UCSD-AML1 (cell line): ENCODE data around the gene DHX32.

Experiments
- DNase-seq: peaks from one replicate; lab custom pipeline; 2025; ENCODE audit not compliant: unreplicated experiment; lab: John Stamatoyannopoulos, UW

Gene DHX32

GRCh38 chr10:125815764-125816163, 65.3 kb downstream of the DHX32 start:
- DNase-seq = no peak

GRCh38 chr10:125812128-125812750, 68.9 kb downstream of the DHX32 start:
- DNase-seq = no peak

- no peak for DNase-seq
These were observed 69.8 kb downstream of the DHX32 start for GRCh38 chr10:125811251-125811650.

GRCh38 chr10:125808047-125808446, 73.0 kb downstream of the DHX32 start:
- DNase-seq = peak; percentile 48

- no peak for DNase-seq
These were observed 78.4 kb downstream of the DHX32 start for GRCh38 chr10:125802739-125803138.

- no peak for DNase-seq
These were observed 79.0 kb downstream of the DHX32 start for GRCh38 chr10:125802131-125802530.

- no peak for DNase-seq
These were observed 79.5 kb downstream of the DHX32 start for GRCh38 chr10:125801574-125801973.

- no peak for DNase-seq
These were observed 81.5 kb downstream of the DHX32 start for GRCh38 chr10:125799451-125800182.

GRCh38 chr10:125797994-125798662, 83.0 kb downstream of the DHX32 start:
- DNase-seq = no peak

GRCh38 chr10:125797424-125797823, 83.7 kb downstream of the DHX32 start:
- DNase-seq = no peak

GRCh38 chr10:125795637-125796190, 85.4 kb downstream of the DHX32 start:
- DNase-seq = no peak

GRCh38 chr10:125795128-125795527, 86.0 kb downstream of the DHX32 start:
- DNase-seq = no peak

- no peak for DNase-seq
These were observed 88.5 kb downstream of the DHX32 start for GRCh38 chr10:125792342-125793300.

GRCh38 chr10:125788156-125789034, 92.7 kb downstream of the DHX32 start:
- peak; percentile 41 for DNase-seq
